Measurements from ENCODE around the gene CLDN25. TPM values are rescaled to one million over a fixed set of nuclear protein-coding genes. Genes with fewer than 3 reads are reported as not detected.

Gene CLDN25
- total RNA-seq, 4 donors from 2014 or later = not detected

GRCh38 chr11:113789675-113790320, 10.2 kb downstream of the CLDN25 start:
- peak in 1 of 2 donors; percentile 78 for DNase-seq (ENCODE audit: low spot score in 2 of 2)
- WGBS, 2 donors = 82 to 95% methylated on average over 31 to 32 of the region's 35 CpGs
- intact Hi-C loops (cut with DNase I; ENCODE audit: low total_unique reads) = loop anchor here (10.0 kb wide), 1 partner anchor 485 kb away; no protein-coding TSS in a partner anchor
- TF ChIP-seq, protein P1, sequence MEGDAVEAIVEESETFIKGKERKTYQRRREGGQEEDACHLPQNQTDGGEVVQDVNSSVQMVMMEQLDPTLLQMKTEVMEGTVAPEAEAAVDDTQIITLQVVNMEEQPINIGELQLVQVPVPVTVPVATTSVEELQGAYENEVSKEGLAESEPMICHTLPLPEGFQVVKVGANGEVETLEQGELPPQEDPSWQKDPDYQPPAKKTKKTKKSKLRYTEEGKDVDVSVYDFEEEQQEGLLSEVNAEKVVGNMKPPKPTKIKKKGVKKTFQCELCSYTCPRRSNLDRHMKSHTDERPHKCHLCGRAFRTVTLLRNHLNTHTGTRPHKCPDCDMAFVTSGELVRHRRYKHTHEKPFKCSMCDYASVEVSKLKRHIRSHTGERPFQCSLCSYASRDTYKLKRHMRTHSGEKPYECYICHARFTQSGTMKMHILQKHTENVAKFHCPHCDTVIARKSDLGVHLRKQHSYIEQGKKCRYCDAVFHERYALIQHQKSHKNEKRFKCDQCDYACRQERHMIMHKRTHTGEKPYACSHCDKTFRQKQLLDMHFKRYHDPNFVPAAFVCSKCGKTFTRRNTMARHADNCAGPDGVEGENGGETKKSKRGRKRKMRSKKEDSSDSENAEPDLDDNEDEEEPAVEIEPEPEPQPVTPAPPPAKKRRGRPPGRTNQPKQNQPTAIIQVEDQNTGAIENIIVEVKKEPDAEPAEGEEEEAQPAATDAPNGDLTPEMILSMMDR (IDR thresholded peaks at IDR 0.05) = no peak
- no peak for TF ChIP-seq POLR2A (IDR thresholded peaks at IDR 0.05)
- no peak overlapping the region for H3K4me3 ChIP-seq (ENCODE audit: low read depth, poor library complexity, severe bottlenecking)

DNA sequence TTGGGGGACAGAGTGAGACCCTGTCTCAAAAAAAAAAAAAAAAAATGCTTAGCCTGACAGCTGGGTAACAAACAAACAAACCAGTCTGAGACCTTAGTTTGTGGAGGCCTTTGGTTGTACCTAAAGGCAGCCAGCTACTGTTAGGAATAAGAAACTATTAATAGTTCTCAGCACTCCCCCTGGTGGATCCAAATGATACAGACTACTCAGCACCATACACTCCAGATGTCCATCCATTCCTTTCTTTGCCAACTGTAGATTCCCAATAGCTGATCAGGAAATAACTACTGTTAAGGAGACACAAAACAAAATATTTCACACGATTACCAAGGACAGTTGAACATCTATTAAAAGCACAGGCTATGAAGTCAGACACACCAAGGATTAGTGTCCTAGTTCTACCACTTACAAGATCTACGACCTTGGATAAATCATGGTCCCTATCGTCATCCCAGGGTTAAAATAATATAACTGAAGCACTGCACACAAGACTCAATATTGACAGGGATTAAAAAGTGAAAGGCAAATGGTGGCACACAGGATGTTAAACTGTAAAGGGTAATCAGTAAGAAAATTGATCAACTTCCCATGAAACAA, 17.2 kb downstream of the CLDN25 start:
- no peak for DNase-seq (ENCODE audit: low spot score in 2 of 2)
- H3K4me3 ChIP-seq (ENCODE audit: low read depth, poor library complexity, severe bottlenecking) = no peak overlapping the region
- intact Hi-C loops (cut with DNase I; ENCODE audit: low total_unique reads) = loop anchor here (10.0 kb wide), 1 partner anchor 492 kb away; no protein-coding TSS in a partner anchor
- TF ChIP-seq, protein P1 (IDR thresholded peaks at IDR 0.05) = no peak
- no peak for TF ChIP-seq POLR2A (IDR thresholded peaks at IDR 0.05)
- WGBS, 2 donors = 67 to 71% methylated on average over 3 of the region's 3 CpGs

DNA sequence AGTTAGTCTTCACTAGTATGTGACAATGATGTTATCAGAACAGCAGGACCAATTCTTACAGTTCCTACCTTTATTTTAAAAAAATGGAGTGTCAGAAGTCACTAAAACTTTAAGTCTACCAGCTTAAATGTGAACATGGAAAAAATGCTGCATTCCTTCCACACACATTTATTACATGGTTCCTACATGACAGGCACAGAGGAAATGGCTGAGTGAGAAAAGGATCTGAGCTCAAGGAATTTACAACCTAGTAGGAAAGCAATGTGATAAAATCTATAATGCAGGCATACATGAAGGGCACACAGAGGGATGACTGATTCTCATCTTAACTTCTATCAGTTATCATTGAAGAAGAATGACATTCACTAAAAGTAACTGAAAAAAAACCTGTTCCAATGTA, 23.0 kb downstream of the CLDN25 start:
- DNase-seq (ENCODE audit: low spot score in 2 of 2) = no peak
- TF ChIP-seq, protein P1 (IDR thresholded peaks at IDR 0.05) = no peak
- intact Hi-C loops (cut with DNase I; ENCODE audit: low total_unique reads) = no loop called here
- no peak overlapping the region for H3K4me3 ChIP-seq (ENCODE audit: low read depth, poor library complexity, severe bottlenecking)

GRCh38 chr11:113805640-113806039, 26.0 kb downstream of the CLDN25 start:
- DNase-seq (ENCODE audit: low spot score in 2 of 2) = no peak
- intact Hi-C loops (cut with DNase I; ENCODE audit: low total_unique reads) = no loop called here
- H3K4me3 ChIP-seq (ENCODE audit: low read depth, poor library complexity, severe bottlenecking) = no peak overlapping the region
- TF ChIP-seq, protein P1 (IDR thresholded peaks at IDR 0.05) = no peak
- no peak for TF ChIP-seq POLR2A (IDR thresholded peaks at IDR 0.05)

GRCh38 chr11:113806406-113806805, 26.8 kb downstream of the CLDN25 start:
- 95 to 99% methylated on average over 2 of the region's 2 CpGs for WGBS, 2 donors
- no peak for DNase-seq (ENCODE audit: low spot score in 2 of 2)
- intact Hi-C loops (cut with DNase I; ENCODE audit: low total_unique reads) = no loop called here
- TF ChIP-seq, protein P1 (IDR thresholded peaks at IDR 0.05) = no peak
- TF ChIP-seq POLR2A (IDR thresholded peaks at IDR 0.05) = no peak
- H3K4me3 ChIP-seq (ENCODE audit: low read depth, poor library complexity, severe bottlenecking) = no peak overlapping the region
